ENCODE measurements around the gene PRPH2.

Gene PRPH2

DNA sequence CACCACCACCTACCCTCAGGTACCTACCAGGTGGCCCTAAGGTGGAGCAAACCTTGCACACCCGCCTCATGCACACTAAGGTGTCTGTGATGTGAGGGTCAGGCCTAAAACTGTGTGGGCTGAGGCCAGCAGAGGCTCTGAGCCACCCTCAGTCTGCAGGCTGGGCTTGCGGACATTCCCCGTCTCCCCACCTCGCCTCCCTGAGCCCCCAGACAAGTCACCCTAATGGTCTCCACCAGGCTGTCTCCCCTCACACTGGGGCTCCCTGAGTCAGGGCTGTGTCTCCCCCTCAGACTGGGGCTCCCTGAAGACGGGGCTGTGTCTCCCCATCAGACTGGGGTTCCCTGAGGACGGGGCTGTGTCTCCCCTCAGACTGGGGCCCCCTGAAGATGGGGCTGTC lies 12.5 kb downstream of the PRPH2 start:
- H3K4me1 ChIP-seq (ENCODE audit: insufficient read depth, low read length, severe bottlenecking), result no peaks in the 10 kb centered on the region
- H3K36me3 ChIP-seq (ENCODE audit: insufficient read depth, low read length), result no peaks in the 10 kb centered on the region; the same call in 1 of the 2 replicates
- no peak for TF ChIP-seq CTCF (IDR thresholded peaks at IDR 0.05; ENCODE audit: low read length)
- no peak for TF ChIP-seq EZH2 (IDR thresholded peaks at IDR 0.05; ENCODE audit: borderline replicate concordance, low read length)
- H3K9me3 ChIP-seq (ENCODE audit: low read length), result 0 out of 2 replicates have a peak, but pooled peaks cover 3% of the 10 kb centered on the region
- H3K4me2 ChIP-seq (ENCODE audit: low read length), result no peak overlapping the region
- no peak overlapping the region for H3K4me3 ChIP-seq (ENCODE audit: low read depth, low read length, poor library complexity, severe bottlenecking)
- H3K9ac ChIP-seq (ENCODE audit: low read length), result no peak overlapping the region
- H3K27ac ChIP-seq (ENCODE audit: low read depth, low read length, poor library complexity, severe bottlenecking), result no peak overlapping the region
- H2AFZ ChIP-seq (ENCODE audit: low read length), result no peak overlapping the region
- H4K20me1 ChIP-seq (ENCODE audit: insufficient read depth, low read length), result no peaks in the 10 kb centered on the region
- no peaks in the 10 kb centered on the region for H3K79me2 ChIP-seq (ENCODE audit: insufficient read depth, low read length)
- no peaks in the 10 kb centered on the region; the same call in 1 of the 2 replicates for H3K27me3 ChIP-seq (ENCODE audit: insufficient read depth, low read length)
- H3F3A ChIP-seq (ENCODE audit: insufficient read depth, low read length), result no peaks in the 10 kb centered on the region
- no peaks in the 10 kb centered on the region for H3K9me2 ChIP-seq (ENCODE audit: low read depth, low read length)

DNA sequence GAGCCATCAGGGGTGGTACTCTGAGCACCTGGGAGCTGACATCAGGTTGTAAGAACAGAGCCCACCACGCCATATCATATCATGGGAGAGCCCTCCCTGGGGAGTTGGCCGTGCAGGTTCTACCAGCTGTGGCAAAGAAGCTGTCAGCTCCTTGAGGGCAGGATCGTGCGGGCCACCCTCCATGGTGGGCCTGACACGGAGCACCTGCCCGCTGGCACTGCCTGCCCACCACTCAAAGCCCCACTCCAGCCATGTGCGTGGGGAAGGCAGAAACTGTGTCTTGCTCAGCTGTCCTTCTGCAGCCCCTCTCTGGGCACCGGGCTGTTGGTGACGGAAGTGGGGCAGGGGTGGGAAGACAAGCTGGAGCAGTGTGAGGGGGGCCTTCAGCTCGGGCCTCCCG lies 14.3 kb downstream of the PRPH2 start:
- no peak overlapping the region for H3K27ac ChIP-seq (ENCODE audit: low read depth, low read length, poor library complexity, severe bottlenecking)
- H3K4me3 ChIP-seq (ENCODE audit: low read depth, low read length, poor library complexity, severe bottlenecking), result no peak overlapping the region
- no peaks in the 10 kb centered on the region for H3K9me2 ChIP-seq (ENCODE audit: low read depth, low read length)
- H2AFZ ChIP-seq (ENCODE audit: low read length), result no peak overlapping the region
- H3F3A ChIP-seq (ENCODE audit: insufficient read depth, low read length), result no peaks in the 10 kb centered on the region
- TF ChIP-seq CTCF (IDR thresholded peaks at IDR 0.05; ENCODE audit: low read length) (no peak), EZH2 (IDR thresholded peaks at IDR 0.05; ENCODE audit: borderline replicate concordance, low read length) (no peak)
- no peaks in the 10 kb centered on the region; the same call in 1 of the 2 replicates for H3K36me3 ChIP-seq (ENCODE audit: insufficient read depth, low read length)
- H3K4me1 ChIP-seq (ENCODE audit: insufficient read depth, low read length, severe bottlenecking), result no peaks in the 10 kb centered on the region
- H3K9me3 ChIP-seq (ENCODE audit: low read length), result 0 out of 2 replicates have a peak, but pooled peaks cover 3% of the 10 kb centered on the region
- no peaks in the 10 kb centered on the region; the same call in 1 of the 2 replicates for H3K27me3 ChIP-seq (ENCODE audit: insufficient read depth, low read length)
- no peak overlapping the region for H3K4me2 ChIP-seq (ENCODE audit: low read length)
- H3K9ac ChIP-seq (ENCODE audit: low read length), result no peak overlapping the region
- no peaks in the 10 kb centered on the region for H3K79me2 ChIP-seq (ENCODE audit: insufficient read depth, low read length)
- H4K20me1 ChIP-seq (ENCODE audit: insufficient read depth, low read length), result no peaks in the 10 kb centered on the region

- Histone ChIP-seq H3K9me3 (ENCODE audit: low read length) (0 out of 2 replicates have a peak, but pooled peaks cover 3% of the 10 kb centered on the region), H3K9me2 (ENCODE audit: low read depth, low read length) (no peaks in the 10 kb centered on the region), H3K79me2 (ENCODE audit: insufficient read depth, low read length) (no peaks in the 10 kb centered on the region), H3K9ac (ENCODE audit: low read length) (no peak overlapping the region), H3K36me3 (ENCODE audit: insufficient read depth, low read length) (no peaks in the 10 kb centered on the region; the same call in 1 of the 2 replicates), H3K4me2 (ENCODE audit: low read length) (no peak overlapping the region), H3F3A (ENCODE audit: insufficient read depth, low read length) (no peaks in the 10 kb centered on the region), H4K20me1 (ENCODE audit: insufficient read depth, low read length) (no peaks in the 10 kb centered on the region), H3K4me3 (ENCODE audit: low read depth, low read length, poor library complexity, severe bottlenecking) (no peak overlapping the region), H3K27ac (ENCODE audit: low read depth, low read length, poor library complexity, severe bottlenecking) (no peak overlapping the region), H3K4me1 (ENCODE audit: insufficient read depth, low read length, severe bottlenecking) (no peaks in the 10 kb centered on the region), H2AFZ (ENCODE audit: low read length) (no peak overlapping the region), H3K27me3 (ENCODE audit: insufficient read depth, low read length) (no peaks in the 10 kb centered on the region; the same call in 1 of the 2 replicates)
- TF ChIP-seq CTCF (IDR thresholded peaks at IDR 0.05; ENCODE audit: low read length) (no peak), EZH2 (IDR thresholded peaks at IDR 0.05; ENCODE audit: borderline replicate concordance, low read length) (no peak)
Observed at GRCh38 chr6:42707595-42707994, 14.8 kb downstream of the PRPH2 start.

Data from OCI-LY1 (cell line).